Stimulated activated CD4-positive, alpha-beta T cell treated with anti-CD3 and anti-CD28 coated beads, Interleukin-12 subunit alpha, Interleukin-12 subunit beta, amount 100 ng/mL, for 48 hours (primary cell): ENCODE measurements around the gene TMLHE.
"Not testable (repeated sequence)": the region's sequence is repeated elsewhere in the genome, so short reads cannot be mapped to it uniquely, and the experiment has no call there.

Source experiments
- DNase-seq, 3 donors: peaks; one replicate each; pipeline ENCODE4 v3.0.0-alpha.2; 2020; ENCODE audit warnings: low read depth in 2 of 3, low spot score in 1 of 3

Gene TMLHE, protein sequence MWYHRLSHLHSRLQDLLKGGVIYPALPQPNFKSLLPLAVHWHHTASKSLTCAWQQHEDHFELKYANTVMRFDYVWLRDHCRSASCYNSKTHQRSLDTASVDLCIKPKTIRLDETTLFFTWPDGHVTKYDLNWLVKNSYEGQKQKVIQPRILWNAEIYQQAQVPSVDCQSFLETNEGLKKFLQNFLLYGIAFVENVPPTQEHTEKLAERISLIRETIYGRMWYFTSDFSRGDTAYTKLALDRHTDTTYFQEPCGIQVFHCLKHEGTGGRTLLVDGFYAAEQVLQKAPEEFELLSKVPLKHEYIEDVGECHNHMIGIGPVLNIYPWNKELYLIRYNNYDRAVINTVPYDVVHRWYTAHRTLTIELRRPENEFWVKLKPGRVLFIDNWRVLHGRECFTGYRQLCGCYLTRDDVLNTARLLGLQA

GRCh38 chrX:155612312-155613224 is at the start of gene TMLHE, which contains the start of gene SPRY3:
Gene TMLHE, minus strand, starts transcription at chrX:155612952. Its CDS starts 67,676 bp downstream, at chrX:155545276.
Gene SPRY3, plus strand, starts transcription at chrX:155612586.
- DNase-seq, result peak; percentile 30 to 65 (median 46)

GRCh38 chrX:155662282-155662681 is 49.5 kb upstream of the TMLHE start:
- DNase-seq, result no peak

DNA sequence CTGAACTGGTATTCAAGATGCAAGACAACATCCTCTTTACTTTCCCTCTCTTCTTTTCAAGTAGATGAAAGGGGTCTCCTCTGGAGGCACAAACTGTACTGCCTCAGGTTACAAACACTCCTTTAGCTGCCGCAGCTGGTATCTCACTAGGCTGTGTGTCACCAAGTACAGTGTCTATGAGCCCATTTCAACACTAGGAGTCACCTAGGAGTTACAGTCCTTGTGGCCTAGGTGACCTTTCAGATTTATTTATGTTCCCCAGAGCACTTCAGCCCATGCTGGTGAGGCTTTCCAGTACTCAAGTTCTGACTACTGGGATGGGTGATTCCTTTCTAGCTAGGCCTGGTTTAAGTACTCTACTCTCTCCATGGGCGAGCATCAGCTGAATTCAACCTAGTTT is 32.4 kb upstream of the TMLHE start:
- no peak for DNase-seq

- DNase-seq, result no peak
These were observed 30.5 kb upstream of the TMLHE start for GRCh38 chrX:155643240-155643639.

- DNase-seq, result not testable (repeated sequence)
These were observed 28.6 kb upstream of the TMLHE start for GRCh38 chrX:155641371-155641770.

DNA sequence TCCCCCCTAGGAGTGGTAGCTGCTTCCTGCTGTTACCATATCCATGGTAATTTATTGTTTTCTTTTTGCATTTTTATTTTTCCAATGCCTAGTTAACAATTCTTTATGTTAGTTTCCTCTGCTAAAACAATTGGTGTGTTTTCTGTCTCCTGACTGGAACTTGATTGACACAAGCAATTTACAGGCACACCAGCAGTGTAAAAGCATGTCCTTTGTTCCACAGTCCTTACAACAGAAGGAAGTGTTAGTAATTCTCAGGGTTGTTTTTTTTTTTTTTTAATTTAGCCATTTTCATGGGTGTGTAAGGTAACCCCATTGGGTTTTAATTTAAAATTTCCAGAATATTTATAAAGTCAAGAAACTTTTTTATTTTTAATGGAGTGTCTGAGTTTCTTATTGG is 25.0 kb upstream of the TMLHE start:
- no peak for DNase-seq

GRCh38 chrX:155635019-155635418 is 22.3 kb upstream of the TMLHE start:
- DNase-seq, result not testable (repeated sequence)

DNA sequence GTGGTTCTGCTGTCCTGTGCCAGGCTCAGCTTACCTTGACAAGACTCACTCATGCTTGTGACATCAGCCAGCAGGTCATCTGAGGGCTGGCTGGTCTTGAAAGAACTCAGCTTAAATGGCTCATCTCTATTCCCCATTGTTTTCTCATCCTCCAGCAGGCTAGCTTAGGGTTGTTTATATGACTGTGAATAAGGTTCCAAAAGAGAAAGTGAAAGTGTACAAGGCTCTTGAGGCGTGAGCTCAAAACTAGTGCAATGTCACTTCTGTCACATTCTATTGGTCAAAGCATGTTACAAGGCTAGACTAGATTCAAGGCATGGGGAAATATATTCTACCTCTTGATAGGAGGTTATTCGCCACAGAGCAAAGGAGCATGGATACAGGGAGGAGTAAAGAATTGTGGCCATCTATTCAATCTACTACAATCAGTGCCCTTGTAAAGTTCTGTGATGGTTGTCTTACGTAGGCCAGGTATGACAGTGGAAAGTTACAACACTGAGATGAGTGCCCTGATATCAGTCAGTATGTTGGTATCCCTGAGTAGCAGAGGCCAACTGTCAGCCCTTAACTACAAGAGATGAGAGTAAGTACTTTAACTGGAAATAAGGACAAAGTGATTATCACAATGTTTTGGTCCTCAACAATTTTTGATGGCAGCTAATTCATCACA is 19.8 kb upstream of the TMLHE start:
- no peak for DNase-seq

GRCh38 chrX:155620110-155620509 is 7.4 kb upstream of the TMLHE start:
- not testable (repeated sequence) for DNase-seq

DNA sequence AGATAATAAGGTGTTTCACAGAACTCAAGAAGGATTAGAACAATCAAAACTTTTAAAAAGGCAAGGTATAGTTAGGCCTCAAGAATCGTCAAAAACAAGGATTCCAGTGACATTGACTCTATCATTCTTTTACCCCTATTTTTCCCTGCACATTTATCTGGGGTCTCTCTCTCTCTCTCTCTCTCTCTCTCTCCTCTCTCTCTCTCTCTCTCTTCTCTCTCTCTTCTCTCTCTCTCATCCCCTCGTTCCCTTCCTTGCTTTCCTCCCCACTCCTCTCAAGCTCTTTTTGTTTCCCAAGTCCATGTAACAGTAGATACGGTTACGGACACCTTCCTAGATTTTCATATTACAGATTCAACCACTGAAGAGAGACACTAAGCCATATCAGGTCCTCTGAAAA is 3.2 kb upstream of the TMLHE start:
- DNase-seq, result no peak

DNA sequence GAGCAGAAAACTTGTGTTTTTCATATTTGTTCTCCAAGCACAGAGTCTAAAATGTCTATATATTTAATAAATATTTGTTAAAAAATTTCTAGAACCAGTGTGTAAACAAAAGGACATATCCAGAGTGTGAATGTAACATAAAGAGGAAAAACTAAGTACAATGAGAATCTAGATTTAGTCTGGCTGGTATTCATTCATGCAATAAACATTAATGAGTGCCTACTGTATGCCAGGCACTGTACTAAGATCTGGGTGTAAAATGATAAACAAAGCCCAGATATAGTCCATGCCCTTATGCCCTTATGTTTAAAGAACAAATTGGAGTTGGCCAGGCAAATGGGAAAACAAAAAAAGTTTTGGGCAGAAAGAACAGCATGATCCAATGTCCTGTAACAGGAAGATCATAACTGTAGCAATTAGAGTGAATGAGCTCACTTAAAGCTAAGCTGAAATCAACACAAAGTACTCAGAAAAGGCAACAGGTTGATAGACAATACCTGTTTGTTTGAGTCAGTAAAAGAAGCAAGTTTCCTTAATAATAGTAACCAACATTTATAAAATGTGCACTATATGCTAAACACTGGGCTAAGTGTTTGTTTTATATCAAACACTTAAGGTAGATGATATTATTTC is 1.3 kb upstream of the TMLHE start:
- DNase-seq, result no peak

- no peak for DNase-seq
These were observed 1.4 kb downstream of the TMLHE start for GRCh38 chrX:155611302-155611701.

DNA sequence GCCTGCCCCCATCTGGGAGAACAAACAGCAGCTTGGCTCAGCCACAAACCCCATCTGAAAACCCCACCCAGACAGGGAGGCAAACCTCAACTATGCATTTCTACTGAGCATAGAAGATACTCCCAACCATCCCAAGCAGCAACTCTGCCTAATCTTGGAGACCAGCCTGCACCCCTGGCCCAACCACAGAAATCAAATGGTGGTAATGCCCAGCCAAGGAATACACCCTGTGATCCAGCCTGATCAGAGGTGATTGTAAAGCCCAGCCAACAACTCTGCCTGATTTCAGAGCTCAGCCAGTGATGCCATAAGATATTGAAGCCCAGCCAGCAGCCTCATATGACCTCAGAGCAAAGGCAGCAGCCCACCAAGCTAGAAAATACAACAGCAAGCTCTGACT is 19.8 kb downstream of the TMLHE start:
- no peak for DNase-seq

DNA sequence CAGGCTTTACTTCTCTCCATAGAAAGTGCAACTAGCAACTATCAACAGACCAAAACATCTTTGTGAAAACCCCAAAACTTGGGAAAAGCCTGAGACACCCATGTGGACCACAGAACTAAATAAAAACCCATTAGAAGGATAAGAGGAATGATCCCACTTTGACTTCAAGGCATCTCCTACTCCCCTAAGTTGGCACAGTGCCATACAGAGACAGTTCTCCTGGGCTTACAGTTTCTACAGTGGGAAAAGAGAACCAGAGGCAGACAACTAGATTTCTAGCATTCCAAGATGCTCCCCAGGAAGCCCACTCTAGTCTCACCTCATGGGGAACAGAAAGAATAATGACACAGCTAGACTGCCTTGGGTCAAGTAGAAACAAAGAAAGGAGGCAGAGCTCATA is 20.4 kb downstream of the TMLHE start:
- no peak for DNase-seq

GRCh38 chrX:155577682-155578081 is 35.1 kb downstream of the TMLHE start:
- no peak for DNase-seq

DNA sequence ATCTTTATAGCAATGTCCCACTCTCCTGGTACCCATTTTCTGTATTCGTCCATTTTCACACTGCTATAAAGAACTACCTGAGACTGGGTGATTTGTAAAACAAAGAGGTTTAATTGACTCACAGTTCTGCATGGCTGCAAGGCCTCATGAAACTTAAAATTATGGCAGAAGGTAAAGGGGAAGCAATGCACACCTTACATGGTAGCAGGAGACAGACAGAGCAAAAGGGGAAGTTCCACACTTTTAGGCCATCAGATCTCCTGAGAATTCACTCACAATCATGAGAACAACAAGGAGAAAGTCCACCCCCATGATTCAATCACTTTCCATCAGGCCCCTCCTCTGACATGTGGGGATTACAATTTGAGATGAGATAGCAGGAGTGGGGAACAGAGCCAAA is 49.7 kb downstream of the TMLHE start:
- no peak for DNase-seq

DNA sequence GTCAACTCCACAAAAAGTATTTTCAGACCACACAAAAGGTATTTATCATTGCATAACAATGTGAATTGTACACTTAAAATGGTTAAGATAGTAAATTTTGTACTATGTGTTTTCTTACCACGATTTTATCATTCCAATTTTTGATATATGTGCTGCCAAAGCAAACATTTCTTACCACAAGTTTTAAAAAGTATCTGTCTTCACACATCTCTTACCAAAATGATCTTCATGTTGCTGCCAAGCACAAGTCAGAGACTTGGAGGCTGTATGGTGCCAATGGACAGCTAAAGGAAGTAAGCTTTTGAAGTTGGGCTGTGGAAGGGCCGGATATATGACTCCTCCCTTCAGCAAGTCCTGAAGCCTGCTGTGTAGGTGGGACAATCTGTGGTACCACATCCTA is 67.9 kb downstream of the TMLHE start:
- no peak for DNase-seq

GRCh38 chrX:155535866-155536265 is 76.9 kb downstream of the TMLHE start:
- no peak for DNase-seq

GRCh38 chrX:155534800-155535199 is 78.0 kb downstream of the TMLHE start:
- DNase-seq, result no peak

- not testable (repeated sequence) for DNase-seq
These were observed 85.7 kb downstream of the TMLHE start for GRCh38 chrX:155527023-155527422.

- no peak for DNase-seq
These were observed 98.5 kb downstream of the TMLHE start for GRCh38 chrX:155514225-155514624.
